Small intestine (tissue), 7 donors: ENCODE results near the gene NHERF2. TPM values are rescaled to one million over a fixed set of nuclear protein-coding genes. Genes with fewer than 3 reads are reported as not detected.
A peak's percentile ranks its signal among the peaks of the same experiment; 100 is the strongest.

Experiments
- DNase-seq, 2 donors: peaks; one replicate each; pipeline versions ENCODE4 v3.0.0 to v3.0.0-alpha.2; 2013
- FAIRE-seq: peaks from 2 replicates; lab custom pipeline; 2012; peaks lifted over from hg19 to GRCh38; lab: Jason Lieb, UNC
- H3K27ac ChIP-seq, 3 donors: one replicate each; pipeline ENCODE4 v1.5.1; 2013; ENCODE audit warnings: low read length in 2 of 3, mild to moderate bottlenecking in 2 of 3, control low read depth in 1 of 3, inconsistent platforms in 1 of 3, low read depth in 1 of 3, moderate library complexity in 1 of 3
- H3K27me3 ChIP-seq, 3 donors: one replicate each; pipeline ENCODE4 v1.6.1; 2013; ENCODE audit warnings: low read length in 3 of 3, inconsistent platforms in 1 of 3; ENCODE audit not compliant: control insufficient read depth in 3 of 3, insufficient read depth in 3 of 3
- H3K36me3 ChIP-seq, 3 donors: one replicate each; pipeline ENCODE4 v1.6.1; 2013; ENCODE audit warnings: low read length in 3 of 3, inconsistent platforms in 1 of 3, low read depth in 1 of 3, mild to moderate bottlenecking in 1 of 3, moderate library complexity in 1 of 3; ENCODE audit not compliant: control insufficient read depth in 3 of 3, insufficient read depth in 2 of 3
- H3K4me1 ChIP-seq, 3 donors: one replicate each; pipeline ENCODE4 v1.6.1; 2013; ENCODE audit warnings: low read length in 2 of 3, inconsistent platforms in 1 of 3, low read depth in 1 of 3, mild to moderate bottlenecking in 1 of 3, moderate library complexity in 1 of 3; ENCODE audit not compliant: control insufficient read depth in 3 of 3, insufficient read depth in 2 of 3
- H3K4me3 ChIP-seq, 3 donors: one replicate each; pipeline ENCODE4 v1.5.1; 2013; ENCODE audit warnings: low read length in 3 of 3, control low read depth in 1 of 3, inconsistent platforms in 1 of 3, low read depth in 1 of 3, mild to moderate bottlenecking in 1 of 3, moderate library complexity in 1 of 3
- H3K9me3 ChIP-seq, 2 donors: one replicate each; pipeline ENCODE4 v1.6.1; 2013; ENCODE audit warnings: low read depth in 1 of 2, low read length in 1 of 2; ENCODE audit not compliant: control insufficient read depth in 2 of 2, insufficient read depth in 1 of 2
- WGBS, 3 donors: extraction: QIAGEN DNeasy Blood & Tissue Kit; methylation state at CpG; one replicate each; pipeline ENCODE4 v1.1.7; 2013; 5-methylcytosine and 5-hydroxymethylcytosine counted together
- polyA plus RNA-seq, 4 donors: library from polyadenylated mRNA; stranded (reverse) in 3 of 4; unstranded in 1 of 4; fragments of 200-250 nt in 3 of 4; fragments of 120-200 nt in 1 of 4; gene quantifications; one replicate each; pipeline versions ENCODE4 v1.2.1 to v1.2.3, GENCODE V29; 2013
- donor health status: healthy with polysubstance abuse.
- donor health status: control.
- donor health status: control.
- donor health status: Bipolar disorder and iron deficiency.
- donor health status: healthy.

Gene NHERF2
- polyA plus RNA-seq, 4 donors = 15.7 to 76.1 (median 42.9) TPM

DNA sequence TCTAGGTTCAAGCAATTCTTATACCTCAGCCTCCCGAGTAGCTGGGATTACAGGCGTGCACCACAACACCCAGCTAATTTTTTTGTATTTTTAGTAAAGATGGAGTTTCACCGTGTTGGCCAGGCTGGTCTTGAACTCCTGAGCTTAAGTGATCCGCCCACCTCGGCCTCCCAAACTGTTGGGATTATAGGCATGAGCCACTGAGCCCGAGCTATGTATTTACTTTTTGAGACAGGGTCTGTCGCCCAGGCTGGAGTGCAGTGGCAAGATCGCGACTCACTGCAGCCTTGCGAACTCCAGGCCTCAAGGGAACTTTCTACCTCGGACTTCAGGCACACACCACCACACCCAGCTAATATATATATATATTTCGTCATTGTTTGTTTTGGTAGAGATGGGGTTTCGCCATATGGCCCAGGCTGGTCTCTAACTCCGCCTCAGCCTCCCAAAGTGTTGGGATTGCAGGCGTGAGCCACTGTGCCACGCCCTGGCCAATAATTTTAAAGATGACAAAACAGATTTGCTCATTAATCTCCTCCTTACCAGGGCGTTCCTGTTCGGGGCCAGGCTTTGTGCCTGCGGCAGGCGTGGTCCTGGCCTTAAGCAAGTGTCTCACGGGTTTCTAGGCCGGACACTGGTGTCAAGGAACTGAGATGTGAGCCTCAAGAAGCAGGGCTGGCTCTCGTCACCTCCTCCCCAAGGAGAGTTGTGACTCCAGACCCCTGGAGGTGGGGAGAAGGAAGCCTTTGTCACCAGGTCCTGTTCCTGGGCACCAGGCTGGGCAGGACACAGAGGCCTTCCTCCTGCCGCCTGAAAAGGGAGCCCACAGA lies 11.4 kb upstream of the NHERF2 start:
- Histone ChIP-seq H3K27me3 (peaks cover 0 to 21% (median 10%) of the 10 kb centered on the region in 3 donors), H3K9me3 (no peaks in the 10 kb centered on the region), H3K36me3 (no peaks in the 10 kb centered on the region), H3K27ac (peak overlapping the region in 2 of 3 donors; percentile 71 to 76), H3K4me3 (no peak overlapping the region), H3K4me1 (peaks cover 0 to 20% (median 2%) of the 10 kb centered on the region in 3 donors)
- FAIRE-seq (no peak), DNase-seq (peak; percentile 88 to 89)
- 39 to 66% (median 49%) methylated on average over 24 of the region's 24 CpGs for WGBS, 3 donors

GRCh38 chr16:2015947-2016208 lies 10.8 kb upstream of the NHERF2 start:
- H3K4me1 ChIP-seq = peaks cover 0 to 21% (median 0%) of the 10 kb centered on the region in 3 donors
- no peaks in the 10 kb centered on the region for H3K9me3 ChIP-seq
- H3K27ac ChIP-seq = peak overlapping the region in 2 of 3 donors; percentile 71 to 76
- WGBS, 3 donors = 71 to 85% (median 83%) methylated on average over 7 of the region's 7 CpGs
- DNase-seq (no peak), FAIRE-seq (no peak)
- H3K27me3 ChIP-seq = peaks cover 0 to 26% (median 15%) of the 10 kb centered on the region in 3 donors
- no peak overlapping the region for H3K4me3 ChIP-seq
- H3K36me3 ChIP-seq = no peaks in the 10 kb centered on the region

DNA sequence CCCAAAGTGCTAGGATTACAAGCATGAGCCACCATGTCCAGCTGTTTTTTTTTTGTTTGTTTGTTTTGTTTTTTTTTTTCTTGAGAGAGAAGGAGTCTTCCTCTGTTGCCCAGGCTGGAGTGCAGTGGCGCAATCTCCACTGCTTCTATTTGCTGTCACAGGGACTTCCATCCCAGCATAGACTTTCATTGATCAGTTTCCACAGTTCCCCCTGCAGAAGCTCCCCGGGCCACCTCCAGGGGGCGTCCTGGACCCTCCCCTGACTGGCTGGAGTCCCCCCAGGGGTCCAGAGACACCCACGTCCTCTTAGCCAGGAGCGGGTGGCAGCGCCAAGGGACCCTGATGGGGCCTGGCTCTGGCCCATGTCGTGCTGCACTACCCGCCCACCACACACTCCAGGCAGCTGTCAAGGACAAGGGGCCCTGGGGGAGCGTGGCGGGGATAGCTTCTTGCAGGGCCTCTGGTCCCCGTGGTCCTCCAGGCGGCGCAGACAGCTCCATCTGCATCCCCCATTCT lies 10.2 kb upstream of the NHERF2 start:
- H3K27ac ChIP-seq = no peak overlapping the region
- WGBS, 3 donors = 42 to 64% (median 57%) methylated on average over 11 to 13 of the region's 13 CpGs

GRCh38 chr16:2019518-2019920 lies 7.2 kb upstream of the NHERF2 start, which contains the start of gene NPW:
NPW (plus strand) TSS chr16:2019785.
- DNase-seq (peak in 1 of 2 donors; percentile 45), FAIRE-seq (no peak)
- Histone ChIP-seq H3K4me3 (no peak within 1 kb of the TSS), H3K4me1 (peaks cover 0 to 38% (median 0%) of the 10 kb centered on the region in 3 donors), H3K27ac (no peak within 1 kb of the TSS), H3K36me3 (no peaks in the 10 kb centered on the region), H3K27me3 (peaks cover 0 to 39% (median 17%) of the 10 kb centered on the region in 3 donors), H3K9me3 (no peaks in the 10 kb centered on the region)
- 1 to 2% (median 1%) methylated on average over 29 to 33 of the region's 33 CpGs for WGBS, 3 donors

More for the DNA sequence above, 10.2 kb upstream of the NHERF2 start:
- FAIRE-seq = no peak
- DNase-seq = no peak
- Histone ChIP-seq H3K4me1 (peaks cover 0 to 22% (median 0%) of the 10 kb centered on the region in 3 donors), H3K9me3 (no peaks in the 10 kb centered on the region), H3K4me3 (no peak overlapping the region), H3K36me3 (no peaks in the 10 kb centered on the region), H3K27me3 (peaks cover 0 to 31% (median 17%) of the 10 kb centered on the region in 3 donors)

GRCh38 chr16:2019921-2020831 lies 6.5 kb upstream of the NHERF2 start:
- Histone ChIP-seq H3K4me3 (no peak overlapping the region), H3K27ac (no peak overlapping the region), H3K9me3 (no peaks in the 10 kb centered on the region), H3K36me3 (no peaks in the 10 kb centered on the region), H3K4me1 (peaks cover 0 to 33% (median 0%) of the 10 kb centered on the region in 3 donors), H3K27me3 (peaks cover 0 to 43% (median 17%) of the 10 kb centered on the region in 3 donors)
- WGBS, 3 donors = 1 to 2% (median 1%) methylated on average over 81 to 96 of the region's 96 CpGs
- DNase-seq = peak in 1 of 2 donors; percentile 56
- FAIRE-seq = no peak

DNA sequence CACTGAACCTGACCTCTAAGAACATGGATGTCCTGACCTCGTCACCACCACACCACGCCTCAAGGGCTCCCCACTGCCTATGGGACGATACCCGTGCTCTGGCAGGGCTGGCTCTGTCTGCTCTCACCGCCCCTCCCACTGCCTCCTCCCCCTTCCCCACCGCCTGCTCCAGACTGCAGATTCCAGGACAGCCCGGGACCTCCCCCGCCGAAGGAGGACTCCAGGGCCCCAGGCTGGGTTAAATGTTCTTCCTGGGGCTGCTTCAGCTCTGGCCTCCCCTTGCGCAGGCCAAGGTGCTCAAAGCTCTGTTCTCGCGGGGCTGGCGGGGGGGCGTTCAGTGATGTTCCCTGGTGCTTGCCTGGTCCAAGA lies 4.0 kb upstream of the NHERF2 start:
- H3K4me1 ChIP-seq = peaks cover 0 to 35% (median 2%) of the 10 kb centered on the region in 3 donors
- 3 to 4% (median 4%) methylated on average over 13 to 14 of the region's 14 CpGs for WGBS, 3 donors
- DNase-seq (no peak), FAIRE-seq (no peak)
- H3K27me3 ChIP-seq = peaks cover 0 to 56% (median 17%) of the 10 kb centered on the region in 3 donors
- H3K36me3 ChIP-seq = no peaks in the 10 kb centered on the region
- H3K4me3 ChIP-seq = peak overlapping the region in 1 of 3 donors; percentile 11
- H3K27ac ChIP-seq = peak overlapping the region in 1 of 3 donors; percentile 90
- H3K9me3 ChIP-seq = no peaks in the 10 kb centered on the region

- Histone ChIP-seq H3K36me3 (peaks cover 0 to 3% (median 0%) of the 10 kb centered on the region in 3 donors), H3K27ac (peak overlapping the region; percentile 61 to 90 (median 86)), H3K4me3 (peak overlapping the region in 2 of 3 donors; percentile 29 to 45), H3K9me3 (no peaks in the 10 kb centered on the region), H3K4me1 (peaks cover 0 to 36% (median 2%) of the 10 kb centered on the region in 3 donors), H3K27me3 (peaks cover 0 to 57% (median 17%) of the 10 kb centered on the region in 3 donors)
- 8 to 12% (median 11%) methylated on average over 49 to 53 of the region's 53 CpGs for WGBS, 3 donors
- no peak for FAIRE-seq
- DNase-seq = peak; percentile 91 to 96
These were observed 3.3 kb upstream of the NHERF2 start for GRCh38 chr16:2023092-2024031.
